Suppressor macrophage treated with lipopolysaccharide for 1 hour (primary cell): Measurements from ENCODE around the gene TLE2.
"Not testable (repeated sequence)": the region's sequence is repeated elsewhere in the genome, so short reads cannot be mapped to it uniquely, and the experiment has no call there.

ENCODE experiments used
- DNase-seq, 3 donors: peaks; one replicate each; pipeline ENCODE4 v3.0.0-alpha.2; 2020 to 2022

Gene TLE2

DNA sequence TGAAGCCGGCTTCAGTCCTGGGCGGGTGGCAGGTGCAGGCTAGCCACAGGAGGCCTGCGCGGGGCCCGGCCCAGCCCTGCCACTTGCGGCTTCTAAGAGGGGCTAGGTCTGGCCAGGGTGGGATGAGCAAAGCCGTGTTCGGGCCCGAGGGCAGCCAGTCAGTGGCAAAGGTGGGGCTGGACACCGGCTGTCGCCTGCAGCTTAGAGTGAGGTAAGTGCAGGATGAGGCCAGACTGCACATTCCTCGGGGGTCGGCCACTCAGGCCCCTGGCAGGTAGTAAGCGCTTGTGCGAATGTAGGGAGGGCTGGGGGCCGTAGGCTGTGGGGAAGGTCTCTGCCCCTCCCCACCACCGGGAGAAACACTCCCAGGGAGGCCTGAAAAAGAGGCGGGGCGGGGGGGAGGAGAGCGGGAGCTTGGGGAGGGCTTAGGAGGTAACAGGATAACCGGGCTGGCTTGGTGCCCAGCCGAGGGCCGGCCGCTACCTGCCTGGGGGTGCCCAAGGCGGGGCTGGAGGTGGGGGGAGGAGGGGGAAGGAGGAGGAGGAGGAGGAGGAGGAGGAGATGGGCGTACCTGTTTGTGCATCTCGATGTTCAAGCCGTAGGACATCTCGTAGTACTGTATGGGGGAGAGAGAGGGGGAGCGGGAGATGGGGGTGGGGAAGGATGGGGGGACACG lies 26.8 kb upstream of the TLE2 start:
- no peak for DNase-seq

DNA sequence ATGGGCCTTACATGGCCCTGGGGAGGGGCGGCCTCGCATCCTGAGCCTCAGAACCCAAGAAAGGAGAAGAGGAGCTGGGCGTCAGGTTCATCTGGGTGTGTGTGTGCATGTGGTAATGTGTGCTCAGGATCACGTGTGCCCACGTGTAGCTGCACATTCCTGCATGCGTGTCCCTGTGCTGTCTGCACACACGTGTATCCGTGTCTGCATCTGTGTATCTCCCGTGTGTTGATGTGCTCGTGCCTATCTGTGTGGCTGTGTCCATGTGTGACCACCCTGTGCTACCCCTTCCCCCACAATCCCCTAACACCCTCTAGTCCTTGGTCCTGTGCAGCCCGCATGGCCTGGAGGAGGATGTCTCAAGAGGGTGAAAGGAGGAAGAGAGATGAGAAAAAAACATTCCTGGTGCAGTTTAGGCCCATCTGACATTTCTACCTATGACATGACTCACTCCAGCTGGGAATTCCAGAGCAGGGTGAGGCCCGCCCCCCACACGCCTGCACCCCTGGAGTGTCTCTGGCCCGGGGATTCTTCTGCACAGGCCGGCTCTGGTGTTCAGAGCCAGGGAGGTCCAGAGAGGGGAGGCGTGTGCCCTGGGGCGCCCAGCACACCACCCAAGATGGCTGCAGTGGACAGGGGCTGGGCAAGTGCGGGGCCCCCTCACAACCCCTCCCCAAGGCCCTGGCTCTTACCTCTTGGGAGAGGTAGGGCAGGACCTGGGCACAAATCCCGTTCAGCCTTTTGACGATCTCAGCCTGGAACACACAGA lies 26.1 kb upstream of the TLE2 start:
- DNase-seq, result no peak

DNA sequence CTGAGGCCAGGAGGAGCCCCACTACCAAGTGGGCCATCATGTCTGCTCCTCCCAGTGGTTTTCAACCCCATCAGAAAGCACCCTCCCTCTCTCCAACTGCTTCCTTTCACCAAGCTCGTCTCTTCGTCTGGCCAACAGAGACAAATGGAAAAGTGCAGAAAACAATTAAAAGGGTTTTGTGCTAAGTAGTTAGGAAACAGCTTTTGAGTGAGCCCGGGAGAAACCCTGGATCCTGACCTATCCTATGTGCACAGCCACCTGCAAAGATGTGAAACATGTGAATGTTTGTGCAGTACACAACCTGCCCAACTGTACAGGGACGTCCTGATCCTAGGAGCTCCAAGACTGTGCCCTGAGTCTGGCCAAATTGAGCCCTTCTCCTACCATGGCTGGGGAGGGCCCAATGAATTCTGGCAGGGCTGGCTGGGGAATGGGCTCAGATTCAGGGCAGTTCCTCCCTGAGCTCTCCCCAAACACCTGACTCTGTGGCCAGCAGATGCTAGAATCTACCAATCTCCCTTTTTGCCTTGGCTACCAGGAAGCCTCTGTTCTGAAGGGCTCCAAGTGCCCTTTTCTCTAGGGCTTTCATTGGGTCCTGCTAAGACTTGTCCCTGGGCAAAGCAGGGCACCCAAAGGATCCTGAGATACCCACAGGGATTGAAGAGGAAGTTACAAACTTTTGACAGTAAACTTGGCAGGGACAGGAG lies 25.3 kb upstream of the TLE2 start:
- DNase-seq, result no peak

DNA sequence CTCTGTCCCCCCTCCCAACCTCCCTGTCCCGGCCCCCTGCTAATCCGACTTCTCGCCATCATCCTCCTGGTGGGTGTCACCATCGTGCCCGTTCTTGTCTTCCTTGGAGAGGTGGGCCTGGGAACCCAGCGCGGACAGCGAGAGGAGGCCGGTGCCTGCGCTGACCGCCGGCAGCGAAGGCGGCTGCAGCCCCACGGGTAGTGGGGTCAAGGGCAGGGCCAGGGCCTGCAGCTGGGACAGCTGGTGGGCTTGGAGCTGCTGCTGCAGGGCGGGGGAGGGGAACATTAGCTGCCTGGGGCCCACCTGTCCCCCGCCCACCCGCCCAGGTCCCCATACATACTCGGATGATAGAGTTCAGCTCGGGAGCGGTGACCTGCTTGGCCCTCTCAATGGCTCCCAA lies 24.7 kb upstream of the TLE2 start:
- no peak for DNase-seq

DNA sequence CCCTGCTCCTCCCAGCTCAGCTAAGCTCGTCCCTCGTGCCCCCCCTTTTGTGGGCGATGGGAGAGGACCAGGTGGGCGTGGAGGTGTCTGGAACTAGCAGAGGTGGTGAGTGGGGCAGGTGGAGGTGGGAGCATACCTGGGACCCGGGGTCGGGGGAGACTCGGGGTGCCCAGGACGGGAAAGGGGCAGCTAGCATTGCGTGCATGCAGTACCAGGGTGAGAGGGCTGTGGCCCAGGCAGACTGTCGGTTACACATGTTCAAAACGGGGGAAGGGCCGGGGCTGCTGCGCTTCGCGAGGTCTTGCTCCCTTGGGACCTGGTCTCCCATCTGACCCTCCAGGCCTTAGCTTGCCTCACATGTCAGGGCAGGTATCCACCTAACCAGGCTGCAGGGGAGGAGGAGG lies 24.1 kb upstream of the TLE2 start:
- DNase-seq, result no peak

DNA sequence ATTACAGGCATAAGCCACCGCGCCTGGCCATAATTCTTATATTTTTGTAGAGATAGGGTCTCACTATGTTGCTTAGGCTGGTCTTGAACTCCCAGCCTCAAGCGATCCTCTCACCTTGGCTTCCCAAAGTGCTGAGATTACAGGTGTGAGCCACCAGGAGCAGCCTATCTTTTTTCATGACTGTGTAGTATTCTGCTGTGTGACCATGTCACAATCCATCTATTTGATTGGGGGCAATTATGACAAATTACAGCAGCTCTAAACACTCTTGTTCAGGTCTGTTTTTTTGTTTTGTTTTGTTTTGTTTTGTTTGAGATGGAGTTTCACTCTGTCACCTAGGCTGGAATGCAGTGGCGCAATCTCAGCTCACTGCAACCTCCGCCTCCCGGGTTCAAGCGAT lies 20.9 kb upstream of the TLE2 start:
- not testable (repeated sequence) for DNase-seq

DNA sequence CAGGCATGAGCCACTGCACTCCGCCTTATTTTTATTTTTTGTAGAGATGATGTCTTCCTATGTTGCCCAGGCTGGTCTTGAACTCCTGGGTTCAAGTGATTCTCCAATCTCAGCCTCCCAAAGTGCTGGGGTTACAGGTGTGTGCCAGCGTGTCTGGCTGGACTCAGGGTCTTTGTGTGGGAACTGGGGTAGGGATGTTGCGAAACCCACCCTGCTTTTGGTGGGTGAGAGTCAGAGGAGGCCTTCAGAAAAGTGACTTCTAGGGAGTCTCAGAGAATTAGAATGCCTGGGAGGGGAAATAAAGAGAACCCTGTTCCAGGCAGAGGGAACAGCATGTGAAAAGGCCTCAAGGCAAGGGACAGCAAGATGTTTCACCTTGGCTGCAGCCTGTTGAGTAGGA lies 20.0 kb upstream of the TLE2 start:
- no peak for DNase-seq

DNA sequence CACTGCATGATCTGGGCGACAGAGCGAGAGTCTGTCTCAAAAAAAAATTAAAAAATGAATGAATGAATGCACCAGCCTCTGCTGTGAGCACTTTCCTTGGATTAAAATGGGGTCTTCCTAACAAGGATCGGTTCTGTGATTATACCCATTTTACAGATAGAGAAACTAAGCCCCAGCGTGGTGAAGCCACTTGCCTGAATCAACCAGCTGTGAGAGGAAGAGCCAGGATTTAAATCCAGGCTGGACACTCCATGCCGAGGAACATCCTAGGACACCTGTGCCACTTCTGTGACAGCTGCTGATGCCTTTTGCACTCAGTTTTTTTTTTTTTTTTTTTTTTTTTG lies 19.1 kb upstream of the TLE2 start:
- DNase-seq, result no peak

DNA sequence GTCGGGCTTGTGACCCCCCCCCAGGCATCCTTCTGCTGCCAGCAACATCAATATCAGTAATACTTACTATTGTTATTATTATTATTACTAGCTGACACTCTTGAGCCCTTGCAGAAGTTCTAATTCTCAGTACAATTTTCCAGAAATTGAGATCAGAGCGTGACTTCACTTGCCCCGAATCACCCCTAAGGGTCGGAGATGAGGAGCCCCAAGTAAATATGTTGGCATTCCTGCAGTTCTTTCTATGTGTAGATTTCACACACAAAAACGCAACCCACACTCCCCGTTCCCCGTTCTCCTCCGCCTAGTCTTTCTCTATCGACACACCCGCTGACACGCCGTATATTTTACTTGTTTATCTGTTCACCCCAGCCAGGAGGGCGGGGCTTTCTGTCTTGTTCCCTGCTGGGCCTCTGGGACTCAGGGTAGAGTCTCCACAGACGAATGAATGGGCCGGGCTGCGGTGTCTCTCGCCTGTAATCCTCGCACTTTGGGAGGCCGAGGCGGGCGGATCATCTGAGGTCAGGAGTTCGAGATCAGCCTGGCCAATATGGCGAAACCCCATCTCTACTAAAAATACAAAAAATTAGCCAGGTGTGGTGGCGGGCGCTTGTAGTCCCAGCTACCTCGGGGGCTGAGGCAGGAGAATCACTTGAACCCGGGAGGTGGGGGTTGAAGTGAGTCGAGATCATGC lies 18.6 kb upstream of the TLE2 start:
- DNase-seq, result peak; percentile 62 to 80 (median 69)

DNA sequence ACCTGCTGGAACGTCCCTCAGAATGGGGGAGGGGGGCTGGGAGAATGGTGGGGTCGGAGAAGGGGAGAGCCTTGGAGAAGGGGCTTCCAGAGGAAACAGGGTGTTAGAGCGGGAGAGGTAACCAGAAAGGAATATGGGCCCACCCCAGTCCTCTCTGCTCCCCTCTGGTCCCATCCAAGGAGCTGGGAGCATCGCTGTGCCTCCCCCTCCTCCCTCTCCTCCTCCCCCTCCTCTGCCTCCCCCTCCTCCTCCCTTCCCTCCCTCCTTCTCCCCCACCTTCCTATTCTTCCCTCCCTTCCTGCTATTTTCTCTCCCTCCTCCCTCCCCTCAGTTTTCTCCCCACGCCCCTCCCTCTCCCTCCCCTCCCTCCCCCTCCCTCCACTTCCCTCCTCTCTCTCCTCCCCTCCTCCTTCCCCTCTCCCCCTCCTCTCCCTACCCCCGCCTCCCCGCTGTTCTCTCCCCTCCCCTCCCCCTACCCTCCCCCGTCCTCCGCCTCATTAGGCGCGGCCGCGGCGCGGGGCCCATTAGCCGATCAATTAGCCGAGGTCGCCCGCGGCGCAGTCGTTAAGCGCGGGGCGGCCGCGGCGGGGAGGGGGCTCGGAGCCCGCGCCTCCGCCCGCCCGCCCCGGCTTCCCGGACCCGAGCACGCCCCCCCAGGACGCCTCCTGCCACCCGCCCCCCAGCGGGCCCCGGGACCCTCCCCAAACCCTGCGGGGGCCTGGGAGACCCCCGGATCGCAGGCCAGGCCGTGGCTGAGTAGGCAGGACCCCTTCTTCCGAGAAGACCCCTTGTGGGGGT lies 17.8 kb upstream of the TLE2 start:
- DNase-seq, result no peak

DNA sequence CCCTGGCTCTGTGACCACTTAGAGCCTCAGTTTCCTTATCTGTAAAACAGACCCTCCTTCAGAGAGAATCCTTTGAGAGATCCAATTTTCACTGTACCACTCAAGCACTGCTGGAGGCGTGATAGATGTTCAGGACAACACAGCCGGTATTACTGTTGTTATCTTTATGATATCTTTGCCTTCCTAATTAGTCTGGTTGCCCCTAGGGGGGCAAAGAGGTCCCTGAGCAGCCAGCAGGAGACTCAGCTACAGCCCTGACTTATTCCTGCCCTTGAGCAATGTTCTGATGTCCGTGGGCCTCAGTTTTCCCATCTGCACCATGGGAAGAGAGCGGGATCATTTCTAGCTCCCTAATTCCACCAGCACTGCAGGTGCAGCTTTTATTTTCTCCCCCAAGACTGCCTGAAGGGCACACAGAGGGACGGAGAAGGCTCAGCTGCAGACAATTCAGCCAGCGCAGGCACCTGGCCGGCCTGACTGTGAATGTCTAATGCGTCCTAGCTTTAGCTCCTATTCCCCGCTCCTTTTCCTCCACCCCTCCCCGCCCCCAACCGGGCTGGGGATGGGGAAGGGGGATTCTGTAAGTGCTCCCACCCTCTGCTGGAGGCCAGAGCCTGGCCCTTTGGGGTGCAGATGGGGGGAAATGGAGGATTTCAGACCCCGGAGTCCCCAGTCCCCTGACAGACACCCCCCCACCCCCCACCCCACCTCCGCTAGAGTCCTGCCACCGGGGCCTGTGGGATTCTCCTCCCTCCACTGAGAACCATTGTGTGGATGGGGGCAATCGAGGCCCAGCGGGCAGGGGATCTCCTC lies 17.0 kb upstream of the TLE2 start:
- DNase-seq, result no peak

DNA sequence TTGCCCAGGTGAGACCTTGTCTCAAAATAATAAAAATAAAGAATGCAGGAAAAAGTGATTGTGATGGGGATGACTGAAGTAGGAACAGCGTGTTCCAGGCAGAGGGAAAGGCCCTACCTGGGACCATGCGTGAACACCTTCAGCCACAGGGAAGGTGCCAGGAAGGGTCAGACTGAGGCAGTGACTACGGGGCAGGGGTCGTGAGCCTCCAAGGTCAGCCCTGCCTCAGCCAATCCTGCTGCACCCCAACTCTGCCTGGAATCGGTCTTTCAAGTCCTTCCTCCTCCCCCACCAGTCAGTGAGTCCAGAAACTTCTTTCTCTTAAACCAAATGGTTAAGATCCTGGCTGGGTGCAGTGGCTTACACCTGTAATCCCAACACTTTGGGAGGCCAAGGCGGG lies 16.1 kb upstream of the TLE2 start:
- DNase-seq, result no peak

DNA sequence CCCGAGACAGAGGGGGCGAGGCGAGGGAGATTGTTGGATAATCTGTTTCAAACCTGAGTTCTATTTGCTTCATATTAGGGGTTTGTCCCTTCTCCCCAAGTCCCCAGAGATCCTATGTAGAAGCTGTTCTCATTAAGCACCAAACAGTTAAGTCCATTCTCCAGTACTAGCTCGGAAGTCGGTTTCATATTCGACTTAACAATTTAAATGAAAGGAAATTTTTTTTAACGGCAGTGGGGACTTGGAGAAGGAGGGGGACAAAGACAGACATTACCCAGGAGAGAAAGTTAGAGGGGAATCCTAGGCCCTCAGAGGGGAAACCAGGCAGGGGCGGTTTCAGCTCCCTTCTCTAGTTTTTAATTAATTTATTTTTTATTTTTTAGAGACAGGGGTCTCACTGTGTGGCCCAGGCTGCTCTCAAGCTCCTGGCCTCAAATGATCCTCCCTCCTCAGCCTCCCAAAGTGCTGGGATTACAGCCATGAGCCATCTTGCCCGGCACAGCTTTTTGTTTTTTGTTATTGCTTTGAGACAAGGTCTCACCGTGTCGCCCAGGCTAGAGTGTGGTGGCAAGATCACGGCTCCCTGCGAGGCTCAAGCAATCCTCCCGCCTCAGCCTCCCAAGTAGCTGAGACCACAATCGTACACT lies 13.7 kb upstream of the TLE2 start:
- DNase-seq, result no peak

DNA sequence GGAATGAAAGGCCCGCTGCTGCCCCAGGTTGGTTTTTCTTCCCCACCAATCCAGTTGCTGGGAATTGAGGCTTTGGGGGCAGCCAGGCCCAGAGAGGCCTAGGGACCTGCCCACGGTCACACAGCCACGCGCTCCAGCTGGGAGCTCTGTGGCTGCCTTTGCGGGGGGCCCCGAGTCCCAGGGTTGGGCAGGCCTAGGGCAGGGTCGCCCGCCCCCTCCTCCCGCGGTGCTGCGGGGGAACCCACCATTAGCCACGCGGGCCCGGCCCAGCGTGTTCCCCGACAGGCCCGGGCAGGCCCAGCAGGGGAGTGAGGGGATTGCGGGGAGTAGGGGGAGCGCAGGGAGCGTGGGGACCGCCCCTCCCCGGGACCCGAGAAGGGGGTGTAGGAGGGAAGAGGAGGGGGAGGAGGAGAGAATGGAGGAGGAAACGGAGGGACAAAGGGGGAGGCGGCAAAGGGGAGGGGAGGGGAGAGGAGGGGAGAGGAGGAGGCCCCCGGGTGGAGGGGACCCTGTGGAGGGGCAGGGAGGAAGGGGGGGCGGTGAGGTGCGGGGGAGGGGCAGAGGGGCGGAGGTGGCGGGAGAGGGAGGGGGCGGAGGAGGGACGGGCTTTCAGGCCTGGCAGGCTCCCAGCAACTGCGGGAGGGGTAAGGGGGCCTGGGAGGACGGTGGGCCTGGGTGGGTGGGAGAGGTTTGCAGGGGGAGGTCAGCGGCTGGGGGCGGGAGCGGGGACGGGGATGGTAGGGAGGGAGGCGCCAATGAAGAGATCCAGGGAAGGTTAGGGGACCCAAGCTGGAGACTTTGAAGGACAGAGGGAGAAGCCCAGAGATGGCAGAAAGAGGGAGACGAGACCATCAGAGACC lies 12.9 kb upstream of the TLE2 start:
- DNase-seq, result no peak

DNA sequence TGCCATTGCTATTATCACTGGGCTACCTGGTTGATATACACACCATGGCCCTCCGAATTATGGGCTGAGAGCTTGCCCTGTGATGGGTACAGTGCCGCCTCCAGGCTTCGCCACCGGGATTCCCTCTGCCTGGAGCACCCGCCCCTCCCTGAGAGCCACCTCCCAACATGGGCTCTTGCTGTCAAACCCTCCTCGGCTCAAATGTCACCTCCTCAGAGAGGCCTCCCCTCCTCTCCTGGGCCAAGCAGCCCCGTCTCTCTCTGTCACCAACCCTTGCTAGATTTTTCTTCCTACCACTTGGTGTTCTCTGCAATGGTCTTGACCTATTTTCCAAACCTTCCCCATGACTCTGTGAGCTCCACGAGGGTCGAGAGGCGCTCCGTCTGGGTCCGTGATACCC lies 12.2 kb upstream of the TLE2 start:
- DNase-seq, result no peak

DNA sequence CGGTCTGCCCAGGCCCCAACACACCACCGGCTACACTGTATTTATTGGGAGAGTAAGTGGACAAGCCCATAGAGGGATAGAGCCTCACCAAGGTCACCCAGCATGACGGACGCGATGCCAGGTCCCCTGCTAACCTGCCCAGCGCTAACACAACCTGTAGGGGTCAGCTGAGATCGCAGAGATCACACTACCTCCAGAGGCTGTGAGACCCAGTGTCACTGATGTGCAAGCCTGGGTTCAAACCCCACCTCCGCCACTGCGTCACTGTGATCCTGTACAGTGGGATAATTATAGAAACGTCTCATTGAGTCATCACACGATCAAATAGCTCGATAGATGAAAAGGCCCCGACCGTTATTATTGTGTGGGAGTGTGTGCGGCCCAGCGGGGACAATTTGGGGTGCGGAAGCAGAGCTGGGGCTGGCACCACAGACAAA lies 10.6 kb upstream of the TLE2 start:
- no peak for DNase-seq

DNA sequence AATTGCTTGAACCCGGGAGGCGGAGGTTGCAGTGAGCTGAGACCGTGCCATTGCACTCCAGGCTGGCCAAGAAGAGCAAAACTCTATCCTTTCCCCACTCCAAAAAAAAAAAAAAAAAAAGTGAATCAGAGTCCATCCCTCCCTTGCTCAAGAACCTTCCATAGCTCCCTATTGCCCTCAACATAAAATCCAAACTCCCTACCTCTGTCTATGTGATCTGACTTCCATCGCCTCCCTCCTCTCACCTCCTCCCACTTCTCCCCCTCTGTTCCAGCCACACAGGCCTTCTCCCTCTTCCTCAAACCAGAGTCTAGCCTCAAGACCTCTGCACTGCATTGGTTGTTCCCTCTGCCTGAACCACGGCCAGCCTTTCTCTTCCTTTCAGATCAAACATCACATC lies 10.0 kb upstream of the TLE2 start:
- DNase-seq, result no peak

DNA sequence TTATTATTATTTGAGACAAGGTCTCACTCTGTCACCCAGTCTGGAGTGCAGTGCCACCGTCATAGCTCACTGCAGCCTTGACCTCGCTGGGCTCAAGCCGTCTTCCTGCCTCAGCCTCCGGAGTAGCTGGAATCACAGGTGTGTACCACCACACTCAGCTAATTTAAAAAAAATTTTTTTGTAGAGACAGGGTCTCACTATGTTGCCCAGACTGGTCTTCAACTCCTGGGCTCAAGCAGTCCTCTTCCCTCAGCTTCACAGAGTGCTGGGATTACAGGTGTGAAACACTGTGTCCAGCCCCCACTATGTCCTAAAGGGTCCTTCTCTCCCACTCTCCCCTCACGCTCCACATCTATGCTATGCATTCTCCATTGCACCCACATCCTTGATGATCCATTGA lies 9.1 kb upstream of the TLE2 start:
- DNase-seq, result no peak

DNA sequence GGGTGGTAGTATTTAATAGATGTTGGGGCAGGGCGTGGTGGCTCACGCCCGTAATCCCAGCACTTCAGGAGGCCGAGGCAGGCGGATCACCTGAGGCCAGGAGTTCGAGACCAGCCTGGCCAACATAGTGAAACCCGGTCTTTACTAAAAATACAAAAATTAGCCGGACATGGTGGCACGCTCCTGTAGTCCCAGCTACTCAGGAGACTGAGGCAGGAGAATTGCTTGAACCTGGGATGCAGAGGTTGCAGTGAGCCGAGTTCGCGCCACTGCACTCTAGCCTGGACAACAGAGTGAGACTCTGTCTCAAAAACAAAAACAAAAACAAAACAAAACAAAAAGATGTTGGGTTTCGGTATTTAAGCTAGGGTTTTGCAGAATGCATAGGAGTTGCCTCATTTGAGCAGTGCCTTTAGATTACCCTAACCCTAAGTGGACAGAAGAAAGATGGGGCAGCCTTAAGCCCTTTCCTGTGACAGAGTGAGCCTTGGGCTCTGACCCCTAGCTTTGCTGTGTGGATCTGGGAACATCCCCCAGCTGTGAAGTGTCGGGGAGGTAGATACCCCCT lies 8.0 kb upstream of the TLE2 start:
- not testable (repeated sequence) for DNase-seq
